Fibroblast of the conjunctiva (primary cell): Measurements from ENCODE around the gene GAL3ST3.
A peak's percentile ranks its signal among the peaks of the same experiment; 100 is the strongest.
"Not testable (repeated sequence)": the region's sequence is repeated elsewhere in the genome, so short reads cannot be mapped to it uniquely, and the experiment has no call there.

Experiments
- DNase-seq: peaks from one replicate; pipeline ENCODE4 v3.0.0-alpha.2; 2010; ENCODE audit warnings: low read depth

The GAL3ST3 gene, protein sequence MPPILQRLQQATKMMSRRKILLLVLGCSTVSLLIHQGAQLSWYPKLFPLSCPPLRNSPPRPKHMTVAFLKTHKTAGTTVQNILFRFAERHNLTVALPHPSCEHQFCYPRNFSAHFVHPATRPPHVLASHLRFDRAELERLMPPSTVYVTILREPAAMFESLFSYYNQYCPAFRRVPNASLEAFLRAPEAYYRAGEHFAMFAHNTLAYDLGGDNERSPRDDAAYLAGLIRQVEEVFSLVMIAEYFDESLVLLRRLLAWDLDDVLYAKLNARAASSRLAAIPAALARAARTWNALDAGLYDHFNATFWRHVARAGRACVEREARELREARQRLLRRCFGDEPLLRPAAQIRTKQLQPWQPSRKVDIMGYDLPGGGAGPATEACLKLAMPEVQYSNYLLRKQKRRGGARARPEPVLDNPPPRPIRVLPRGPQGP

GRCh38 chr11:66048547-66049323, at the start of gene GAL3ST3:
Gene GAL3ST3 (minus strand): TSS chr11:66049161. CDS start chr11:66045415, 3,746 bp downstream.
- DNase-seq: no peak

DNA sequence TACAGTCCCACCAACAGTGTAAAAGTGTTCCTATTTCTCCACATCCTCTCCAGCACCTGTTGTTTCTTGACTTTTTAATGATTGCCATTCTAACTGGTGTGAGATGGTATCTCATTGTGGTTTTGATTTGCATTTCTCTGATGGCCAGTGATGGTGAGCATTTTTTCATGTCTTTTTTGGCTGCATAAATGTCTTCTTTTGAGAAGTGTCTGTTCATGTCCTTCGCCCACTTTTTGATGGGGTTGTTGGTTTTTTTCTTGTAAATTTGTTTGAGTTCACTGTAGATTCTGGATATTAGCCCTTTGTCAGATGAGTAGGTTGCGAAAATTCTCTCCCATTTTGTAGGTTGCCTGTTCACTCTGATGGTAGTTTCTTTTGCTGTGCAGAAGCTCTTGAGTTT, 43.2 kb upstream of the GAL3ST3 start:
- DNase-seq: not testable (repeated sequence)

DNA sequence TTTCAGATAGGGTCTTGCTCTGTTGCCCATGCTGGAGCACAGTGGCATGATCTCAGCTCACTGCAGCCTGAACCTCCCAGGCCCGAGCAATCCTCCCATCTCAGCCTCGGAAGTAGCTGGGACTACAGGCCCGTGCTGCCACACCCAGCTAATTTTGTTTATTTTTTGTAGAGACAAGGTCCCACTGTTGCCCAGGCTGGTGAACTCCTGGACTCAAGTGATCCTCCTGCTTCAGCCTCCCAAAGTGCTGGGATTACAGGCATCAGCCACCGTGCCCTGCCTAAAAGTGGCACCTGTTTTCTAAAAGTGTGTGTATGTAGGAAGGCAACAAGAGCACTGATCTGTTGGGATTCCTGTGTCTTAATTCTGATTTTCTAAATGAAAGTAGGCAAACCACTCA, 41.3 kb upstream of the GAL3ST3 start:
- DNase-seq: no peak

GRCh38 chr11:66089067-66089466, 40.1 kb upstream of the GAL3ST3 start:
- DNase-seq: no peak

GRCh38 chr11:66087148-66087908, 38.4 kb upstream of the GAL3ST3 start:
- no peak for DNase-seq

- DNase-seq: no peak
Observed at GRCh38 chr11:66084821-66085475, 36.0 kb upstream of the GAL3ST3 start.

- DNase-seq: no peak
Observed at GRCh38 chr11:66083767-66084166, 34.8 kb upstream of the GAL3ST3 start.

- no peak for DNase-seq
Observed at GRCh38 chr11:66082946-66083698, 34.2 kb upstream of the GAL3ST3 start.

DNA sequence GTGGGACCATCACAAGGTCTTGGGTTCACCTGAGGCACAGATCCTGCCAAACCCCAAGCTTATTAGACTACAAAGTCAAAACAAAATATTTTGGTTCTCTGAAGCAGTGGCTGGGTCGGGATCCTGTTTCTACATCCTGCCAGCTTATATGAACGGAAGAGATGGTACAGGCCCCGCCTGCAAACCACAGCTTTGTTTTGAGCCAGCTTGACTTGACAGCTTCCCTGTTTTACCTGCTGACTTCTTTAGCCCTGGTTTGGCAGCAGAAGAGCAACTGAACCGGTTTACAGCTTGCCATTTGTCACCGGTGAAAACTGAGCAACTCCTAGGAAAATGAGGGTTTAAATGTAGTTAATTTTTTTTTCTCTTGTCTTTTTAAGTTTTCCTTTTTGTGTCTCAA, 32.5 kb upstream of the GAL3ST3 start:
- DNase-seq: no peak

- DNase-seq: peak; percentile 53
Observed at GRCh38 chr11:66080055-66080817, 31.3 kb upstream of the GAL3ST3 start.

- not testable (repeated sequence) for DNase-seq
Observed at GRCh38 chr11:66078949-66079348, 30.0 kb upstream of the GAL3ST3 start.

GRCh38 chr11:66077927-66078326, 29.0 kb upstream of the GAL3ST3 start:
- no peak for DNase-seq

GRCh38 chr11:66076561-66076960, 27.6 kb upstream of the GAL3ST3 start:
- no peak for DNase-seq

DNA sequence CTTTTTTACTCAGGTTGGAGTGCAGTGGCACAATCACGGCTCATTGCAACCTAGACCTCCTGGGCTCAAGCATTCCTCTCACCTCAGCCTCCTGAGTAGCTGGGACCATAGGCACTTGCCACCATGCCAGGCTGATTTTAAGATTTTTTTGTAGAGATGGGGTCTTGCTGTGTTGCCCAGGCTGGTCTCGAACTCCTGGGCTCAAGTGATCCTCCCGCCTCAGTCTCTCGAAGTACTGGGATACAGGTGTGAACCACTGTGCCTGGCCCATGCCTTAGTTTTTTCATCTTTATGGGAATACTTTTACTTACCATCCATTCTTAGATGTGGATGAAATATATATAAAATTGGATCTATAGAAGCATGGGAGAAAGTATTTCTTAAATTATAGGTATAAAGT, 26.3 kb upstream of the GAL3ST3 start:
- DNase-seq: no peak

GRCh38 chr11:66073669-66074068, 24.7 kb upstream of the GAL3ST3 start:
- no peak for DNase-seq

- no peak for DNase-seq
Observed at GRCh38 chr11:66072518-66072917, 23.6 kb upstream of the GAL3ST3 start.

DNA sequence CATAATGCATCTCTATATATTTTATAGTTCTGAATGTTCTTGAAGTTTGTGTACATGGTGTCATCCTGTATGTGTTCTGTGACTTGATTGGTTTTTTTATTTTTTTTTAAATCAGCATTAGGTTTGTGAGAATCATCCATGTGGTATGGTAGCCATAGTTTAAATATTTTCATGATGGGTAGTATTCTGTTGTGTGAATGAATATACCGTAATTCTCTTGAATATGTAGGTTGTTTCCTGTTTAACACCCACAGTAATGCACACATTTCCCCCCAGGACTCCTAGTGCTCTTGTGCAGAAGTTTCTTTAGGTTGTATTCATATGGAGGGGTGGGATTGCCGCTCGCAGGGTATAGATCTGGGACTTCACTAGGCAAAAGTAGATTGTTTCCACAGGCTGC, 23.1 kb upstream of the GAL3ST3 start:
- DNase-seq: no peak

DNA sequence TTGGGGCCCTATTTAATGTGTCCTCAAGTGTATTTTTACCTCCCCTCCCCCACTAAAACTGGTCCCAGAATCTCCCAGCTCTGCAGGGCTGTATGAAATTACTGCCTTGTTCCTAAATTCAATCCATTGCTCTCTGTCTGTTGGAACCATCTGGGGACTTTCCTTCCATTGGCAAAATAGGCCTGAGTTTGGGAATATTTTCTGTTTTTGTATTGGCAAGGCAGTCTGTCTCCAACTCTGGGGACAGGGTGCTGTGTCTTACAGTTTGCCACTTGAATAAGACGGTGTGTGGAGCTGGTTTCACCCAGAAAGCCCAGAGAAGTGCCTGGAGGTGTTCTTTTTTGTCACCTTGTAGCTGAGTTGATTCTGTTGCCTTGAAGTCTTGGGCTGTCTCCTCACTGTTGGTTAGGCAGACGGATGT, 22.4 kb upstream of the GAL3ST3 start:
- DNase-seq: no peak

DNA sequence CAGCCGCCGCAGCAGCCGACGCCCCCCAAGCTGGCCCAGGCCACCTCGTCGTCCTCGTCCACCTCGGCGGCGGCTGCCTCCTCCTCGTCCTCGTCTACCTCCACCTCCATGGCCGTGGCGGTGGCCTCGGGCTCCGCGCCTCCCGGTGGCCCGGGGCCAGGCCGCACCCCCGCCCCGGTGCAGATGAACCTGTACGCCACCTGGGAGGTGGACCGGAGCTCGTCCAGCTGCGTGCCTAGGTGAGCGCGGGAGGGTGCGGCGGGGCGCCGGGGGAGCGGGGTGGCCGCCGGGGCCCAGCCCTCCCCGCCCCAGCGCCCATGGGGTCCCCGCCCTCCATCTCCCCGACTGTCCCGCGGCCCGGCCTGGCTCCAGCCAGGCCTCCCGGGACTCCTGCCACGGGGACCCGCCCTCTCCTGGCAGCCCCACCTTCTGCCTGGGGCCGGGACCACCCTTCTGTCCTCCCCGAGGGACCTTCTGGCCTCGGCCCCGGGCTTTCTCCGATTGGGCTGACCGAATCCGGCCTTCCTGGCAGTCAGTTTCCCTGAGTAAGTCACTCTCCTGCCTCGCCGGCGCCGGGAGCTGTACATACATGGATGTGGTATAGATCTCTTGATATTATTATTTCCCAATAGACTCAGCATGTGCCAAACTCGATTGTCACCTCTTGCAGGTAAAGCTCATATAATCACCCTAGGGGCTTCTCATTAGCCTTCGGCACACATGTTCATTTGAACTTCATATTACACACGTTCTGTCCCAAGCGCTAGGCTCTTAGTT, 21.8 kb upstream of the GAL3ST3 start:
- no peak for DNase-seq
